HG03103 (cell line): ENCODE measurements around the gene SBK2.
"Not testable (repeated sequence)": the region's sequence is repeated elsewhere in the genome, so short reads cannot be mapped to it uniquely, and the experiment has no call there.

Experiments
- ATAC-seq: cut with Tn5 transposase; IDR thresholded peaks from one replicate; pipeline ENCODE4 v1.9.1; 2021; ENCODE audit warnings: low read depth; ENCODE audit not compliant: unreplicated experiment

Gene SBK2

GRCh38 chr19:55537741-55538111, 793 bp upstream of the SBK2 start:
- no peak for ATAC-seq

GRCh38 chr19:55536366-55536765, 567 bp downstream of the SBK2 start:
- ATAC-seq = no peak

DNA sequence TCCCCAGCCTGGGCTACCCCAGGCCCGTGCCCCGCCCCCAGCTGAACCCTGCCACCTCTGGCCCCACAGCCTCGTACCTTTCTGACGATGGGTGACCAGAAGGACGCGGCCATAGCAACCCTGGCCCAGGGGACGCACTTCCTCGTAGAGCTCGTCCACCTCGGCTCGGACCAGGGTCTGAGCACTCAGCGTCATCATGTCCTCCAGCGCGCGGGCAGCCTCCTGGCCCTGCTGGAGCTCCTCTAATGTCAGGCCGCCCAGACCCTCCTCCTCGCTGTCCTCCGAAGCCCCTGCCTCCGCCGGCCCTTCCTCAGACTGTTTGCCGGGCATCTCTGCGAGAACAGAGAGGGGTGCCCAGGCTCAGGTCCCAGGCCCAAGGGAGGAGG, 975 bp downstream of the SBK2 start:
- ATAC-seq = no peak

DNA sequence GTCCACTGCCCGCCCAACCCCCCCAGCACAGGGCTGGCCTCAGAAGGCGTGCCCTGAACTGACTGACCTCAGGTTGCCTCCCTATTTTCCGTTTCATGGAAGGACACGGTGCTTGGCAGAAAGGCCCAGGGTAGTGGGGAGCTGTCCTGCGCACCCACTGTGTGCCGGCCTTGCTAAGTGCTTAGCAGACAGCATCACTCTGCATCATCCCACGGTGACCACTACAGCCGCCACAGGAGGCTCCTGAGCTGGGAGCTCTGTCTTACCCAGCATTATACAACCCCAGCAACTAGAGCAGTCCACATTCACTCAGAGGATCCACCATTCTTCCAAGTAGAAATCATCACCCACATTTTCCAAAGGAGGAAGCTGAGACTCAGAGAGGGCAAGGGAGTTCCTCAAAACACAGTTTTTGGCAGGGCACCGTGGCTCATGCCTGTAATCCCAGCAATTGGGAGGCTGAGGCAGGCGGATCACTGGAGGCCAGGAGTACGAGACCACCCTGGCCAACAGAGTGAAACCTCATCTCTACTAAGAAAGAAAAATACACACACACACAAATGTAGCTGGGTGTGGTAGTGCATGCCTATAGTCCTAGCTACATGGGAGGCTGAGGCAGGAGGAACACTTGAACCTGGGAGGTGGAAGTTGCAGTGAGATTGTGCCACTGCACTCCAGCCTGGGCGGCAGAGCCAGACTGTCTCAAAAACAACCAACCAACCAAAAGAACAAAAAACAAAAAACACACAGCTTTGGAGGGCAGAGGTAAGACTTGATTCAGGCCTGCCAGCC, 1.6 kb downstream of the SBK2 start:
- no peak for ATAC-seq

- ATAC-seq = not testable (repeated sequence)
Observed at GRCh38 chr19:55534280-55534679, 2.7 kb downstream of the SBK2 start.

DNA sequence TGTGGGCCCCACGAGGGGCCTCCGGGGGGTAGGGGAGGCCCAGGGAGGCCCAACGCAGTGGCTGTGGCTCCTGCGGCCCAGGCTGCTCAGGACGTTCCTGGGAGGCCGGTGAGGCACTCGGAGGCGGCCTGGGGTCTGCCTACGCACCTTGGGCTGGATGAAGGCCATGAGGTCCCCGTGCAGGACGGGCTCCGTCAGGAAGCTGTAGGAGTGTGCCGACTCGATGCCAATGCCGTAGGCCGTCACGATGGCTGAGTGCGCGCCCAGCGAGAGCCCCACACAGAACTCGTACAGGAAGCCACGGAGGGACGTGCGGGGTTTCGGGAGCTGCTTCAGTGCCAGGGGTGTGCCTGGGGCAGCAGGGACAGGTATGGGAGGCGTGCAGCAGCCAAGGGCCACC, 5.9 kb downstream of the SBK2 start:
- ATAC-seq = no peak

DNA sequence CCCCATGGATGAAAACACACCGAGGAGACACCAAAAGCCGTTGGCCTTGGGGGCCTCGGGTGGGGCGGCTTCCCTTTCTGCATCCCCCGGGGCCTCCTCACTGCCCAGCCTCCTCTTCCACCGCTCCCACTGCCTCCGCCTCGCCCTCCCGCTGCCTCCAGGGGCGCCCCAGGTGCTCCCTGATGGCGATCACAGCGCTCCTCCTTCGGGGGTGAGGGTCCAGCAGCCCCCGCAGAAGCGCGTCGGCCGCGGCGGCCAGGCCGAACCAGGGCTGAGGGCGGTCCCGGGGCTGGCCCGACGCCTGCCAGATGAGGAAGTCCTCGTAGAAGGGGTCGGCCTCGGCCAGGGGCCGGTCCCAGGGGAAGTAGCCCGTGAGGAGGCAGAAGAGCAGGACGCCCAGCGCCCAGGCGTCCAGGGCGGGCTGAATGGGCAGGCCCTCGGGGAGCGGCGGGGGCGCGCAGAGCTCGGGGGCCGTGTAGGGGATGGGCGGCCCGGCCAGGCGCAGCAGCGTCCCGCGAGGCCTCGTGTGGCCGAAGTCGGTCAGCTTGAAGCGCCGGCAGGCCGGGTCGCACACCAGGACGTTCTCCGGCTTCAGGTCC, 7.2 kb downstream of the SBK2 start:
- ATAC-seq = no peak

- ATAC-seq = no peak
Observed at GRCh38 chr19:55528030-55528803, 8.7 kb downstream of the SBK2 start.

DNA sequence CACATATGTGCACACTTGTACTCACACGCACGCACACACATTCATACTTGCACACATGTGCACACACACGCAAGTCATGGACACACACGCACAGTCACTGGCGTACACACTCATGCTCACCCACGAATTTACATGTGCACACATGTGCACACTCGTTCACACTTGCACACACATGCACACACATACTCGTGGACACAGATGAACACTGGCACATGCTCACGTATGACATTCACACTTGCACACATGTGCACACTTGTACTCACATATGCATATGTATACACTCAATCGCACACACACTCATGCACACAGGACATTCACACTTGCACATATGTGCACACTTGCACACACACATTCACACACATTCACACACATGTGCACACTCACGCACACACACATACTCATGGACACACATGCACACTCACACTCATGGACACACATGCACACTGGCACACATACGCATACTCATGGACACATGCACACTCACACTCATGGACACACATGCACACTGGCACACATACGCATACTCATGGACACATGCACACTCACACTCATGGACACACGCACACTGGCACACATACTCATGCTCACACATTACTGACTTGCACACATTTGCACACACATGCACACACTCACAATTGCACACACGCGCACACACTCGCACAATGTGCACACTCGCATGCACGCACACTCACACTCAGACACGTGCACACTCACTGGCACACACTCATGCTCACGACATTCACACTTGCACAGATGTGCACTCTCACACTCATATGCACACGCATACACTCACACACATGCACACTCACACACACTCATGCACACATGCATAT, 9.5 kb downstream of the SBK2 start:
- no peak for ATAC-seq

- no peak for ATAC-seq
Observed at GRCh38 chr19:55526216-55527196, 10.4 kb downstream of the SBK2 start.

DNA sequence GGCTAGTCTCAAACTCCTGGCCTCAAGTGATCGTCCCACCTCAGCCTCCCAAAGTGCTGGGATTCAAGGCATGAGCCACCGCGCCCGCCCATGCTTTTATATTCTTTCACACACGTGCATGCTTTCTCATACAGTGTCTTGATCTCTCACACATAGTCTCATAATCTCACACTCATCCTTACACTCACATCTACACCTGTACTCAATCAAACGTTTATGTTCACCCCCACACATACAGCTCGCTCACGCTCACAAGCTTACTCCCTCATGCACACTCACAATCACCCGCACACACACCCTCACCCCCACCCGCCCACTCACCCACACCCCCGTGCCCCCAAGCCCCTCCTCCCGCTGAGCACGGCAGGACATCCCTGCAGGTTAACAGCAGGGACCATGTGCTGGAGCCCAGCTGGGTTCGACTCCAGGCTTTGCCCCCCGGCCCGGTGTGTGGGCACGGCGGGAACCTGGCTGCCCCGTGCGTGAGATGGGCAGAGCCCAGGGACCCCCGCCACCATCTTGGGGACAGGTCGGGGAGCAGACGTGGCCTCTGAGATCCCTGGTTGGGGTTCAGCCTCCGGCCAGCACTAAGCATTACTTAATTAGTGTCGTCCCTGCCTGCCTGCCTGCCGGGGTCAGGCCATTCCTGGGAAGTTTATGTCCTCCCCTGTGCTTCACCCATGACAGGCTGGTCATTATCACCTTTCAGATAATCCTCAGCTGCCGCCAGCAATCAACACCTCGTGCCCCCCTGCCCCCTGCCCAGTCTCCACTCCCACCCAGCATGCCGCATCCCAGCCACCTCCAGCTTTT, 11.4 kb downstream of the SBK2 start:
- no peak for ATAC-seq

GRCh38 chr19:55520691-55521292, 16.1 kb downstream of the SBK2 start:
- ATAC-seq = no peak

- ATAC-seq = no peak
Observed at GRCh38 chr19:55519451-55520311, 17.3 kb downstream of the SBK2 start.

GRCh38 chr19:55516878-55517620, 19.9 kb downstream of the SBK2 start:
- ATAC-seq = peak; percentile 98

- ATAC-seq = no peak
Observed at GRCh38 chr19:55508120-55508519, 28.8 kb downstream of the SBK2 start.

DNA sequence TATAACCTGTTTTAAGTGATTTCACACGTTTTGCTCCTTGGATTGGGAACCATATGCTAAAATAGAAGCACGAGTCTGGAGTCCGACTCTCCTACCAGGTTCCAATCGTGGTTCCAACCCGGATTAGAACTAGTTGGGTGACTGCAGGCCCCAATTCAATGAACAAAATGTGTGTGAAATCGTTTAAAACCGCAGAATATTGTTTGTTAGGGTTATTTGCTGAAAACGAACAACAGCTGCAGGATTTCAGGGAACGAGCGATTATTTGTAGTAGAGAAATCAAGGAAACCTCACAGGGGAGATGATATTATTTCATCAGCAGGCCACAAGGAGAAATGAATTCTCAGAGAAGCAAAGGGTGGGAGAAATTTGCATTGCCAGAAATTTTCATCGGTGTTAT, 32.0 kb downstream of the SBK2 start:
- ATAC-seq = no peak

DNA sequence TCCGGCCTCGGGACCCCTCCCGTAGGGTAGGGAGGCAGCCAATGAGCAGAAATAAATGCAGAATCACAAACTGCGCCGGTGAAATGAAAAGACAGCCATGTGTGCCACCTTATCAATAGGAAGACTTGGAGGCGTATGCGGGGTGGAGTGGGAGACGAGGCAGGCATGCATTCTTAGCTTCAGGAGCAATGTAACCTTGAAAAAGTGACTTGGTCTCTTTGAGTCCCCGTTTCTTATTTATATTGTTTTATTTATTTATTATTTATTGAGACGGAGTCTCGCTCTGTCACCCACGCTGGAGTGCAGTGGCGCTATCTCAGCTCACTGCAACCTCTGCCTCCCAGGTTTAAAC, 32.7 kb downstream of the SBK2 start:
- ATAC-seq = no peak
